Uterus (tissue), 4 donors: ENCODE data around the gene NUFIP1. TPM values are rescaled to one million over a fixed set of nuclear protein-coding genes. Genes with fewer than 3 reads are reported as not detected.
"Not testable (repeated sequence)": the region's sequence is repeated elsewhere in the genome, so short reads cannot be mapped to it uniquely, and the experiment has no call there.

Experiments used
- DNase-seq, 2 donors: peaks; one replicate each; pipeline ENCODE4 v3.0.0-alpha.2; 2019 to 2020
- H3K27ac ChIP-seq, 2 donors: fragments of 200-600 bp; sonication (generic); 1 replicate in 1 of 2; 2 replicates in 1 of 2; pipeline ENCODE4 v1.5.1; 2016 to 2018
- H3K27me3 ChIP-seq, 2 donors: fragments of 200-600 bp; sonication (generic); one replicate each; pipeline ENCODE4 v1.5.1; 2018 to 2019; ENCODE audit warnings: control low read depth in 1 of 2
- H3K36me3 ChIP-seq, 2 donors: fragments of 200-600 bp; sonication (generic); one replicate each; pipeline ENCODE4 v1.5.1; 2019; ENCODE audit warnings: control low read depth in 1 of 2
- H3K4me1 ChIP-seq, 2 donors: fragments of 200-600 bp; sonication (generic); one replicate each; pipeline ENCODE4 v1.5.1; 2018 to 2019; ENCODE audit warnings: control low read depth in 1 of 2
- H3K4me3 ChIP-seq, 2 donors: fragments of 200-600 bp; sonication (generic); 1 replicate in 1 of 2; 2 replicates in 1 of 2; pipeline ENCODE4 v1.5.1; 2018 to 2019; ENCODE audit warnings: mild to moderate bottlenecking in 1 of 2
- H3K9me3 ChIP-seq, 2 donors: fragments of 200-600 bp; sonication (generic); one replicate each; pipeline ENCODE4 v1.5.1; 2019; ENCODE audit warnings: control low read depth in 1 of 2
- POLR2A ChIP-seq, 2 donors: fragments of 450-650 bp; IDR thresholded peaks; one replicate each; pipeline ENCODE4 v1.6.1; 2016; ENCODE audit warnings: antibody characterized with exemption in 2 of 2, mild to moderate bottlenecking in 1 of 2, moderate library complexity in 1 of 2
- intact Hi-C: fragments of 100-400 bp; cut with DNase I; formaldehyde crosslinking; loops from one replicate; pipeline ENCODE4 v1.15.1; 2023; ENCODE audit warnings: low total_unique reads
- total RNA-seq, 4 donors: library from RNA; depleted of rRNA in 3 of 4; stranded (reverse); fragments of >200 nt in 3 of 4; gene quantifications; one replicate each; pipeline versions ENCODE4 v1.1.0 to v1.2.4, GENCODE V29; 2014 to 2023
- TF ChIP-seq, protein P1 (sequence below), 4 experiments: fragments of 200-600 bp in 2 of 4; fragments of 450-650 bp in 2 of 4; sonication (generic) in 2 of 4; IDR thresholded peaks; one replicate each; pipeline ENCODE4 v1.5.1; 2016 to 2019; ENCODE audit warnings: antibody characterized with exemption in 4 of 4, mild to moderate bottlenecking in 2 of 4, moderate library complexity in 1 of 4
- donor health status: DM: yes; HTN: yes; CAD: no.

NUFIP1 gene
- total RNA-seq, 4 donors from 2014 or later: 0.51 to 7.3 (median 2.9) TPM

DNA sequence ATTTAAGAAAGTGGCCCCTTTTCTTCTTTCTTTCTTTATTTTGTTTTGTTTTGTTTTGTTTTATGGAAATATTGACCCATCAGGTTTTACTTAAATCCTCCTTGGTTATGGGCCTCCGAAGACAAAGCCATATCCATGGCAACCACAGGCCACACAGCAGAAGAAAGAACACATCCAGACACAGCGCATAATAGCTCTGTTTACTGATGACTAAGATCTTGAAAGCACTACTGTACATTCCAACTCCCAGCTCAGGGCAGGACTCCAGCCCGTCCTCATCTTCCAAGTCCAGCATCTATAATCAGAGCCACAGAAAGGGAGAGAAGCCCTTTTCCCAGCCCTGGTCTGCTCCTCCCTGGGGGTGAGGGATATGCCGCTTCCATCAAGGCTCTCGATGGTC is 84.3 kb downstream of the NUFIP1 start:
- no peaks in the 10 kb centered on the region for H3K36me3 ChIP-seq
- peak overlapping the region; percentile 73 to 78 for H3K27ac ChIP-seq
- TF ChIP-seq, protein P1, sequence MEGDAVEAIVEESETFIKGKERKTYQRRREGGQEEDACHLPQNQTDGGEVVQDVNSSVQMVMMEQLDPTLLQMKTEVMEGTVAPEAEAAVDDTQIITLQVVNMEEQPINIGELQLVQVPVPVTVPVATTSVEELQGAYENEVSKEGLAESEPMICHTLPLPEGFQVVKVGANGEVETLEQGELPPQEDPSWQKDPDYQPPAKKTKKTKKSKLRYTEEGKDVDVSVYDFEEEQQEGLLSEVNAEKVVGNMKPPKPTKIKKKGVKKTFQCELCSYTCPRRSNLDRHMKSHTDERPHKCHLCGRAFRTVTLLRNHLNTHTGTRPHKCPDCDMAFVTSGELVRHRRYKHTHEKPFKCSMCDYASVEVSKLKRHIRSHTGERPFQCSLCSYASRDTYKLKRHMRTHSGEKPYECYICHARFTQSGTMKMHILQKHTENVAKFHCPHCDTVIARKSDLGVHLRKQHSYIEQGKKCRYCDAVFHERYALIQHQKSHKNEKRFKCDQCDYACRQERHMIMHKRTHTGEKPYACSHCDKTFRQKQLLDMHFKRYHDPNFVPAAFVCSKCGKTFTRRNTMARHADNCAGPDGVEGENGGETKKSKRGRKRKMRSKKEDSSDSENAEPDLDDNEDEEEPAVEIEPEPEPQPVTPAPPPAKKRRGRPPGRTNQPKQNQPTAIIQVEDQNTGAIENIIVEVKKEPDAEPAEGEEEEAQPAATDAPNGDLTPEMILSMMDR (IDR thresholded peaks at IDR 0.05): no peak
- TF ChIP-seq POLR2A (IDR thresholded peaks at IDR 0.05): no peak
- no peaks in the 10 kb centered on the region for H3K27me3 ChIP-seq
- intact Hi-C loops: no loop called here
- H3K4me1 ChIP-seq: peaks cover 12 to 23% of the 10 kb centered on the region in 2 donors
- no peak overlapping the region for H3K4me3 ChIP-seq
- DNase-seq: peak; percentile 73 to 75
- no peaks in the 10 kb centered on the region for H3K9me3 ChIP-seq

DNA sequence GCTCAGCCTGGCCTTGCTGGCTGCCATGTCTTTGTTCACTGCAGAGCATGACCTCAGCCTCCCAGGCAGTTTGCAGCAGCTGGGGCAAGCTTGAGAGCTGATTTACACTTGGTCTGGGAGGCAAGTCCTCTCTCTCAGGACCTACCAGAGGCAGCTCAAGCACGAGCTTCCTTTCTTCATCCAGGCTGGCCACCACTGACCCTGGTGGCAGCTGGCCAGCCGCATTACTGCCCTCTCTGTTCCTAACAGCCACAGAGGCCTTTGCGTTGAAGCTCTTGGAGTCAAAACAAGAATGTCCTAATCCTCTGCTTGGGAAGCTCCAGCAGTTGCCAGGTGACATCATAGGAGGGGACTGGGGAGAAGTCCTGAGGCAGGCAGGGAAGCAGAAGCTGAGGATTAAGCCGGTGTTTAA is 85.7 kb downstream of the NUFIP1 start:
- H3K27ac ChIP-seq: peak overlapping the region; percentile 73 to 78
- intact Hi-C loops: no loop called here
- H3K4me3 ChIP-seq: no peak overlapping the region
- no peaks in the 10 kb centered on the region for H3K27me3 ChIP-seq
- H3K36me3 ChIP-seq: no peaks in the 10 kb centered on the region
- peak; percentile 86 for DNase-seq
- H3K4me1 ChIP-seq: peaks cover 12 to 23% of the 10 kb centered on the region in 2 donors
- H3K9me3 ChIP-seq: no peaks in the 10 kb centered on the region
- TF ChIP-seq POLR2A (IDR thresholded peaks at IDR 0.05): no peak
- TF ChIP-seq, protein P1 (IDR thresholded peaks at IDR 0.05): no peak

DNA sequence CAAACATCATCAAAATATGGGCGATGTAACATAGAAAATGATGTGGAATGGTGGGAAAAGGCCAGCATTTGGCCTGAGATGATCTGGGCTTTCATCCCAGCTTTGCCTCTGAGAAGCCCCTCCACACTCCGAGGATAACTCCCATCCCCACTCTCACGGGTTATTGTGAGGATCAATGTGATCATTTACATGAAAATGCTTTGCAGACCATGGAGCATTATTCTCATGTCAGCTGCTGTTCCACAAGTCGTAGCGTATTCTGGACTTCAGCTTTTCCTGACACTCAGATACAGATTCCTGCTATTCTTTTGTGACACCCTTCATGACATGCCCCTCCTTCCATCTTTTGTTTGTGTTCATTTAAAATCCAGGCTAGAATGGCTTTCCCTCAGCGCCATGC is 86.5 kb downstream of the NUFIP1 start:
- Histone ChIP-seq H3K36me3 (no peaks in the 10 kb centered on the region), H3K4me3 (no peak overlapping the region), H3K27me3 (no peaks in the 10 kb centered on the region), H3K4me1 (peaks cover 12 to 23% of the 10 kb centered on the region in 2 donors), H3K9me3 (no peaks in the 10 kb centered on the region), H3K27ac (peak overlapping the region; percentile 73 to 78)
- intact Hi-C loops: no loop called here
- no peak for DNase-seq
- TF ChIP-seq, protein P1 (IDR thresholded peaks at IDR 0.05): no peak
- no peak for TF ChIP-seq POLR2A (IDR thresholded peaks at IDR 0.05)

DNA sequence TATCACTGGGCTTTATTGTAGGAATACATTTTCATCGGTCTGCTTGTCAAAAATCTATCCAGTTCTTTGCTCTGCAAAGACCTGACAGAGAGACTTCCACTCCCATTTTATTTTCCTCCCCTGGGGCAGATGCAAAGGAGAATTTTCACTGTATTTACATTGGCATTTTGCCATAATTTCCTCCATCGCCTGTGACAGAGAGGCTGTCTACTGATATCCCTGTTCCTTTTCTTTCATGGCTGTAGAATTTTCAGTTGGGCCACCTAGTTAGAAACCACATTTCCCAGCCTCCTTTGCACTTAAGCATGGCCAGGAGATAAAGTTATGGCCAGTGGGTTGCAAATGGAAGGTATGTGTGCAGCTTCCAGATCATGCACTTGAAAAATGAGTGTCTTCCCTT is 89.3 kb downstream of the NUFIP1 start:
- H3K27ac ChIP-seq: no peak overlapping the region
- no peaks in the 10 kb centered on the region for H3K9me3 ChIP-seq
- no peaks in the 10 kb centered on the region for H3K27me3 ChIP-seq
- no peaks in the 10 kb centered on the region for H3K36me3 ChIP-seq
- peaks cover 8% of the 10 kb centered on the region in 2 donors for H3K4me1 ChIP-seq
- no peak for DNase-seq
- TF ChIP-seq, protein P1 (IDR thresholded peaks at IDR 0.05): no peak
- no peak for TF ChIP-seq POLR2A (IDR thresholded peaks at IDR 0.05)
- intact Hi-C loops: no loop called here
- H3K4me3 ChIP-seq: no peak overlapping the region

DNA sequence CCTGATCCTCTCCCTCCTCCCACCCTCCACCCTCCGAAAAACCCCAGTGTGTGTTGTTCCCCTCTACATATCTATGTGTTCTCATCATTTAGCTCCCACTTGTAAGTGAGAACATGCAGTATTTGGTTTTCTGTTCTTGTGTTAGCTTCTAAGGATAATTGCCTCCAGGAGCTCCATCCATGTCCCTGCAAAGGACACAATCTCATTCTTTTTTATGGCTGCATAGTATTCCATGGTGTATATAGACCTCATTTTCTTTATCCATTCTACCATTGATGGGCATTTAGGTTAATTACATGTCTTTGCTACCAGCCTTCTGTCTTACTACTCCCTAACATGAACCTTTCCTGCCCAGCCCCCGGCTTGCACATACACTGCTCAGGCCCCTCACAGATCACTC is 91.0 kb downstream of the NUFIP1 start:
- intact Hi-C loops, H3K36me3 ChIP-seq, H3K4me1 ChIP-seq, DNase-seq, H3K4me3 ChIP-seq, H3K27me3 ChIP-seq, H3K27ac ChIP-seq, H3K9me3 ChIP-seq: not testable (repeated sequence)

DNA sequence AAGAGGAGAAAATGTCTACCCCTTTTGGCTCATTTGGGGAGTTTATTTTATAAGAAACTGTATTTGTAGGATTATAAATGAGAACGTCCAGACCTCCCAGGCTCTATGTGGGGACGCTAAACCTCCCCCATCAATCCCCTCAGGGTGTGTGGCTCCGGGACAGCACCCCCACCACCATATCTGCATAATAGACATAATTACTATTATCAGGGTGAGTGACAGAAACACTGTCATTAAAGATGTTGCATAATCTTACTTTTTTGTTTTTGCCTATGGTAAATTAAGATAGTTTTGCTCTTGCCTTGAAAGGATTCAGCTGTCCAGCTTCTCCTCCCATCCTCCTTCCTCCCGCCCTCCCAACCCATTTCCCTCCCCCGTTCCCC is 93.3 kb downstream of the NUFIP1 start:
- H3K4me3 ChIP-seq: no peak overlapping the region
- no peaks in the 10 kb centered on the region for H3K36me3 ChIP-seq
- no peak overlapping the region for H3K27ac ChIP-seq
- no peaks in the 10 kb centered on the region for H3K4me1 ChIP-seq
- intact Hi-C loops: no loop called here
- no peaks in the 10 kb centered on the region for H3K9me3 ChIP-seq
- TF ChIP-seq, protein P1 (IDR thresholded peaks at IDR 0.05): no peak
- TF ChIP-seq POLR2A (IDR thresholded peaks at IDR 0.05): no peak
- no peaks in the 10 kb centered on the region for H3K27me3 ChIP-seq
- no peak for DNase-seq
